GM20000 (cell line): Measurements from ENCODE around the gene TMED7.

Experiments used
- DNase-seq: peaks from one replicate; pipeline ENCODE4 v3.0.0; 2012; ENCODE audit warnings: low spot score
- TF ChIP-seq, protein P1 (sequence below): IDR thresholded peaks from 2 replicates; pipeline ENCODE4 v1.5.1; 2012; ENCODE audit warnings: mild to moderate bottlenecking, control low read depth; ENCODE audit errors: extremely low read depth, missing control alignments

TMED7 gene

DNA sequence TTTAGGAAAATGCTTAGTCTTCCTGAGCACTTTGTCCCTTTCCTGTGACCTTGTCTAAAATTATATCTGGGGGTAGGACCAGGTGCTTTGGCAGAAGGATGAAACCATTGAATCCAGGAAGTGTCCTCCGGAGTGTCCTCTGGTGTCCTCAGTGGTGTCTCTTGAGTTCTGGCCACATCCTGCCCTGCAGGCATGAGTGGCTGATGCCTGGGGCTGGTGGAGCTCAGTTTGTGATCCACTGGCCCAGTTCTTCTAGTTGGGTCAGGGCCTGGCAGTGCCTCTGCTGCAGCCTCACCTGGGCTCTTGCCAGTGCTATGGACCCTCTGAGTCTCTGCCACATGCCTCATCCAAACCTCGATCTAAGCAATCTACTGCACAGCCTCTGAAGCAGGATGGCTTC is 14.4 kb upstream of the TMED7 start:
- TF ChIP-seq, protein P1, sequence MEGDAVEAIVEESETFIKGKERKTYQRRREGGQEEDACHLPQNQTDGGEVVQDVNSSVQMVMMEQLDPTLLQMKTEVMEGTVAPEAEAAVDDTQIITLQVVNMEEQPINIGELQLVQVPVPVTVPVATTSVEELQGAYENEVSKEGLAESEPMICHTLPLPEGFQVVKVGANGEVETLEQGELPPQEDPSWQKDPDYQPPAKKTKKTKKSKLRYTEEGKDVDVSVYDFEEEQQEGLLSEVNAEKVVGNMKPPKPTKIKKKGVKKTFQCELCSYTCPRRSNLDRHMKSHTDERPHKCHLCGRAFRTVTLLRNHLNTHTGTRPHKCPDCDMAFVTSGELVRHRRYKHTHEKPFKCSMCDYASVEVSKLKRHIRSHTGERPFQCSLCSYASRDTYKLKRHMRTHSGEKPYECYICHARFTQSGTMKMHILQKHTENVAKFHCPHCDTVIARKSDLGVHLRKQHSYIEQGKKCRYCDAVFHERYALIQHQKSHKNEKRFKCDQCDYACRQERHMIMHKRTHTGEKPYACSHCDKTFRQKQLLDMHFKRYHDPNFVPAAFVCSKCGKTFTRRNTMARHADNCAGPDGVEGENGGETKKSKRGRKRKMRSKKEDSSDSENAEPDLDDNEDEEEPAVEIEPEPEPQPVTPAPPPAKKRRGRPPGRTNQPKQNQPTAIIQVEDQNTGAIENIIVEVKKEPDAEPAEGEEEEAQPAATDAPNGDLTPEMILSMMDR, result no peak
- no peak for DNase-seq

DNA sequence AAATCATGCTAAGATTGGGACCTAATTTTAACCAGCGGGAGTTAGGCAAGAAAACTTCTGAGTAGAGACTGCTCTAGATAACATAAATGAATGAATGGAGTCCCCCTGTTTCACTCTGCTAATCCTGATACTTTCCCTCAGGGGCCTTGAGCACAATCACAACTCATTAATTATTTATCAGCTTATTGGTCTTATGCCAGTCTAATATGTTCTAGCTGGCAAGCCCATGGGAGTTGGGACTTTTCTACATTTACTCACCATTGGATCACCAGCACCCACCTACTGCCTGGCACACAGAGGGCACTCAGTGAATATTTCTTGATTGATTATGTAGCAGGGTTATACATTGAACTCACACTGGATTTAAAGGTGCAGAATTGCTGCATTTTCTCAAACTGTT is 13.5 kb upstream of the TMED7 start:
- DNase-seq, result no peak
- TF ChIP-seq, protein P1, result no peak

DNA sequence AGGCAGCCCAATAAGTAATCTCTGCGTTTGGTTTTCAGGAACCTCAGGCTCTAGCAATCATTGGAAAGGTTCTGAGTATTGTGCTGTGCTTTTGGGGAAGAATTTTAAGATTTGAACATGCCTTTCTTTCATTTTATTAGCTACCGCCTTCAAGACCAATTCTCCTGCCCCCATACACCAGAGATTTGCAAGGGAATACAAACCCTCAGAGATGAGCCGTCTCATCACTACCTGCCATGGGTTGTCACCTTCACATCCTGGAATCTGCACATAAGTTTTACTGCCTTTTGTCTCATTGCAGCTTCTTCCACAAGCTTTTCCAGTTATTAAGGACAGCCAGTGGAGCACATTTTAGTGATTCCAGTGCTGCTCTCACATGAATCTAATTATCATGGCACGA is 11.7 kb upstream of the TMED7 start:
- no peak for DNase-seq
- TF ChIP-seq, protein P1, result no peak

DNA sequence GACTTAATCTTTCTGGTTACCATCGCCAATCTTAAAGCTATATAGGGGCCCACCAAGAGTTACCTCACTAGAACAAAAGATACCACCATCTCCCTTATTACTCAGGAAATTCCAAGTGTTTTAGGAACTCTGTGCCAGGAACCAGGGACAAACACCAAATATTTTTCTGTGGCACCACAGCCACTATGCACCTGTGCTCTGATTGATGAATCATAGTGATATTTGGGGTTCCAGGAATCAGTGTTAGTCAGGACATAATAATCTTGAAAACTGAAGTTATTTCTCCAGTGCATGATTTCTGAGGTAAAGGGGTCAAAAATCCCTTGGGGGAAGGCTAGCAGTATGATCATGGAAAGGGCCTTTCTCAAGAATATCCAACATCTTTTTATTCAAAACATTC is 10.2 kb upstream of the TMED7 start:
- TF ChIP-seq, protein P1, result no peak

DNA sequence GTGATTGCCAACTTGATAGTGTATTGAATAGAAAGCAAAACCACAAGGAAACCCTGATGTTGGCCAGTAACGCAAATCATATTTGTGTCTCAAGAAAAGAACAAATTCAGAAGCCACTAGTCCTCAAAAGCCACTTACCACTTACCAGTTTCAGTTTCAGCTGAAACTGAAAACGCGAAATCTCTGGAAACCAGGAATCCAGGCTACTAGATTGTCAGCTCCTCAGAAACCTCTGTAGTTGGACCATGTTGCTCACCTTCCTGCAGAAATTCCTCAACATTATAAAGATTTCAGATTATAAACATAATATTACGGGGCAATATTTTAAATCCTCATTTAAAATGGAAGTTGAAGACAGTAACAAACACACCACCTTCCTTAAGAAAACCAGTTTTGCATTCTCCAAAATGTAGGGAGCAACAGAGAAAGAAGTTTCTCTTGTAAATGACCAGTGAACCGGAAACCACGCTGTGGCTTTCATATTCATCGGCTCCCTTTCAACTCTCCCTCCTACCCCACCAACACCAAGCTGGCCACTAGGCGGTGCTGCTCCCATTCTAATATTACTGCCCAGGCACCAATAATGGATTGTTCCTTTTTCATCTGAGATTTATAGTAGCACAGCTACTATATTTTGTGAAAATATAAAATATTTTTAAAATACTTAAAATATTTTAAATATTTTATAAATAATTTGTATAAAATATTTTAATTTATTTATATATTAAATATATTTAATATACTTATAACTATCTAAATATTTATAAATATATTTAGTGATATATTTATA is 8.7 kb upstream of the TMED7 start:
- TF ChIP-seq, protein P1, result peak; percentile 89

More for the DNA sequence above, 10.2 kb upstream of the TMED7 start:
- DNase-seq, result no peak

DNA sequence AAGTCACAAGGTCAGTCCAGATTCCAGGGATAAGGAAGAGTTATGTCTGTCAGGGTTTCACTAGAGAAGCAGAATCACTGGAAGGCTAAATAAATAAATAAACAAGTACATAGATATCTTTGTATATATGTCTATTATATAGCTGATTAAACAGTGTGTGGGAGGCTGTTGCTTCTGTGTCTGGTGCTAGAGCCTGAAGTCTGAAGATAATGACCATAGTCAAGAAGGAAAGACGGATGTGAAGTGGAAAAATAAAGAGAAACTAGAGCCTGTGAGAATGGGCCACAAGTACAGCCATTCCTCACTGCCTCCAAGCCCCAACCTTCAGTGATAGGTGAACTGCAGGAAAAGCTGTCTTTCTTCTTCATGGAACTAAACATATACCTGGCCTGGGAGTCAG is 4.1 kb upstream of the TMED7 start:
- no peak for DNase-seq
- TF ChIP-seq, protein P1, result no peak

More for the DNA sequence above, 8.7 kb upstream of the TMED7 start:
- peak; percentile 80 for DNase-seq

DNA sequence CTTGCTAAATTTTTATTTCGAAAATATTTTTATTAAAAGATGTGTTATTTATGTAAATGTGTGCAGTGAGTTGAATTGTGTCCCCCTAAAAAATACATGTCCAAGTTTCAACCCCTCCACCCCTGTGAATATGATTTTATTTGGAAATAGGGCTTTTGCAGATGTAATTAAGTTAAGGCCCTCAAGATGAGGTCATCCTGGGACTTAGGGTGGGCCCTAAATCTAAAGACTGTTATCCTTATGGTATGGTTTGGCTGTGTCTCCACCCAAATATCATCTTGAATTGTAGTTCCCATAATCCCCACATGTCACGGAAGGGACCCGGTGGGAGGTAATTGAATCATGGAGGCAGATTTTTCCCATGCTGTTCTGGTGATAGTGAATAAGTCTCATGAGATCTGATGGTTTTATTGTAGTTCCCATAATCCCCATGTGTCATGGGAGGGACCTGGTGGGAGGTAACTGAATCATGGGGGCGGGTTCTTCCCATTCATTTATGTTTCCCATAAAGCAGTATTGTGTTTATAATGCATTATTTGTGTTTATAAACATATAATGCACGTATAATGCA is 1.5 kb upstream of the TMED7 start:
- TF ChIP-seq, protein P1, result no peak
- DNase-seq, result no peak
